Neural progenitor cell (in vitro differentiated cells): Measurements from ENCODE around the gene EPHB1. TPM values are rescaled to one million over a fixed set of nuclear protein-coding genes. Genes with fewer than 3 reads are reported as not detected.

Experiments
- DNase-seq: peaks from one replicate; pipeline ENCODE4 v3.0.0-alpha.2; 2016; ENCODE audit warnings: low spot score
- H2AFZ ChIP-seq: fragments of 200-600 bp; sonication (generic); replicated peaks from 2 replicates; pipeline ENCODE4 v1.6.1; 2016; ENCODE audit warnings: antibody characterized with exemption
- H3F3A ChIP-seq: fragments of 200-600 bp; sonication (generic); 2 replicates; pipeline ENCODE4 v1.6.1; 2016; ENCODE audit warnings: antibody characterized with exemption, low read depth
- H3K27ac ChIP-seq: fragments of 200-600 bp; sonication (generic); 2 replicates; pipeline ENCODE4 v1.5.1; 2016; ENCODE audit warnings: mild to moderate bottlenecking
- H3K27me3 ChIP-seq: fragments of 200-600 bp; sonication (generic); 2 replicates; pipeline ENCODE4 v1.6.1; 2016; ENCODE audit warnings: mild to moderate bottlenecking, moderate library complexity
- H3K36me3 ChIP-seq: fragments of 200-600 bp; sonication (generic); 2 replicates; pipeline ENCODE4 v1.5.1; 2016
- H3K4me1 ChIP-seq: fragments of 200-600 bp; sonication (generic); 2 replicates; pipeline ENCODE4 v1.6.1; 2016; ENCODE audit warnings: mixed run types
- H3K4me2 ChIP-seq: fragments of 200-600 bp; sonication (generic); 2 replicates; pipeline ENCODE4 v1.6.1; 2016
- H3K4me3 ChIP-seq: fragments of 200-600 bp; sonication (generic); 2 replicates; pipeline ENCODE4 v1.5.1; 2016
- H3K79me2 ChIP-seq: fragments of 200-600 bp; sonication (generic); 2 replicates; pipeline ENCODE4 v1.6.1; 2016; ENCODE audit warnings: low read depth
- H3K9ac ChIP-seq: fragments of 200-600 bp; sonication (generic); 2 replicates; pipeline ENCODE4 v1.6.1; 2016
- H3K9me3 ChIP-seq: fragments of 200-600 bp; sonication (generic); 2 replicates; pipeline ENCODE4 v1.5.1; 2016; ENCODE audit warnings: low read depth
- H4K20me1 ChIP-seq: fragments of 200-600 bp; sonication (generic); 2 replicates; pipeline ENCODE4 v1.6.1; 2016; ENCODE audit warnings: low read depth
- H3K27ac Mint-ChIP-seq: 3 replicates; pipeline ENCODE4 v1.8.0; 2021; ENCODE audit warnings: mixed read lengths
- H3K27me3 Mint-ChIP-seq: 2 replicates; pipeline ENCODE4 v1.8.0; 2022; ENCODE audit warnings: low read depth, mild to moderate bottlenecking, inconsistent platforms, moderate library complexity, mixed read lengths; ENCODE audit not compliant: insufficient read depth
- H3K36me3 Mint-ChIP-seq: 3 replicates; pipeline ENCODE4 v1.8.0; 2021; ENCODE audit warnings: mixed read lengths
- H3K4me1 Mint-ChIP-seq: 3 replicates; pipeline ENCODE4 v1.8.0; 2021; ENCODE audit warnings: mixed read lengths
- H3K4me3 Mint-ChIP-seq: 3 replicates; pipeline ENCODE4 v1.8.0; 2021; ENCODE audit warnings: mild to moderate bottlenecking, moderate library complexity, mixed read lengths
- H3K9me3 Mint-ChIP-seq: 3 replicates; pipeline ENCODE4 v1.8.0; 2020; ENCODE audit warnings: mixed read lengths
- EZH2 ChIP-seq: fragments of 200-600 bp; sonication (generic); IDR thresholded peaks from 2 replicates; pipeline ENCODE4 v1.6.1; 2017; ENCODE audit warnings: antibody characterized with exemption, mild to moderate bottlenecking, moderate library complexity
- EZH2phosphoT487 ChIP-seq: fragments of 200-600 bp; sonication (generic); IDR thresholded peaks from 2 replicates; pipeline ENCODE4 v1.6.1; 2017; ENCODE audit warnings: antibody characterized with exemption
- total RNA-seq: library from RNA; depleted of rRNA; stranded (reverse); fragments of >200 nt; gene quantifications from 2 replicates; pipeline ENCODE4 v1.2.3, GENCODE V29; 2015; ENCODE audit warnings: low replicate concordance
- TF ChIP-seq, protein P1 (sequence below): fragments of 200-600 bp; sonication (generic); IDR thresholded peaks from 2 replicates; pipeline ENCODE4 v1.5.1; 2017; ENCODE audit warnings: antibody characterized with exemption, mild to moderate bottlenecking

EPHB1 gene
- total RNA-seq, 1 donor from 2014 or later, result 9.1 TPM

DNA sequence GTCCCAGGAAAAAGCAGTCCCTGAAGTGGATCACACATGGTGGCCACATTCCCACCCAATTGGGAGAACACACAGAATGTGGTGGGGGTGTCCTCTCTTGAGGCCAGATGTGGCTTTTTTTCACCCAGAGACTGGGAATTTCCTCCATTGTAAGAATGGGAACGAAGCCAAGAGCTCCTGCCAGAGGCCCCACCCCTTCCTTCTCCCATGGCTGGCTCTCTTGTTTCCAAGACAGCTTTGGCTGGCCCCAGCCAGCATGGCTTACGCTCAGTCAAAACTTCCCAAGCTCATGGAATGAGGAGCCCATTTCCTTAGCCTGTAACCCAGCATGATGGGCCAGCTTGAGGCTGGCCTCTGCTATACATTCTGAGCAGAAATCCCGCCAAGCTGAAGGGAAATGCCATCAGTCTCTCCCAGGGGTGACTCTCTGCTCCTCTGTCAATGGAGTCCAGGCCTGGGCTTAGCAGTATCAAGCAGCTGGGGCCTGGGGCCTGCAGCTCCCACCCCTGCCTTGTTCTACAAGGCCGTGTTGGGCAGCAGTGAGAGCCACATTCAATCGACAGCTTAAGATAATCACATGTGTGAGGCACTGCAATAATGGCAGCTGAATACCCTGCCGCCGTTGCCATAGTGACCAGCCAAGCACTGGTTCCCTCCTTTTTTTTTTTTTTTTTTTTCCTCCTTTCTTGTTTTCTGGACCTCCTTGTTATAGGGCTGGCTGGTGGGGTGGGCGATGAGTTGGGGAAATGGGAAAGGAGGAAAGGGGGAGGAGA is 142.4 kb downstream of the EPHB1 start:
- peaks cover 1% of the 10 kb centered on the region for H3K36me3 Mint-ChIP-seq
- no peaks in the 10 kb centered on the region for H3K79me2 ChIP-seq
- no peak overlapping the region for H3K9ac ChIP-seq
- peak overlapping the region; percentile 68 for H3K4me2 ChIP-seq
- peak overlapping the region; percentile 82 for H3K27ac Mint-ChIP-seq
- H3K9me3 ChIP-seq, result no peaks in the 10 kb centered on the region
- peak; percentile 97 for DNase-seq
- peaks cover 2% of the 10 kb centered on the region for H3K9me3 Mint-ChIP-seq
- H3F3A ChIP-seq, result peaks cover 32% of the 10 kb centered on the region
- peak overlapping the region; percentile 72 for H3K4me3 Mint-ChIP-seq
- peaks cover 58% of the 10 kb centered on the region for H3K4me1 ChIP-seq
- no peak for TF ChIP-seq EZH2phosphoT487
- peak; percentile 27 for TF ChIP-seq EZH2
- TF ChIP-seq, protein P1, sequence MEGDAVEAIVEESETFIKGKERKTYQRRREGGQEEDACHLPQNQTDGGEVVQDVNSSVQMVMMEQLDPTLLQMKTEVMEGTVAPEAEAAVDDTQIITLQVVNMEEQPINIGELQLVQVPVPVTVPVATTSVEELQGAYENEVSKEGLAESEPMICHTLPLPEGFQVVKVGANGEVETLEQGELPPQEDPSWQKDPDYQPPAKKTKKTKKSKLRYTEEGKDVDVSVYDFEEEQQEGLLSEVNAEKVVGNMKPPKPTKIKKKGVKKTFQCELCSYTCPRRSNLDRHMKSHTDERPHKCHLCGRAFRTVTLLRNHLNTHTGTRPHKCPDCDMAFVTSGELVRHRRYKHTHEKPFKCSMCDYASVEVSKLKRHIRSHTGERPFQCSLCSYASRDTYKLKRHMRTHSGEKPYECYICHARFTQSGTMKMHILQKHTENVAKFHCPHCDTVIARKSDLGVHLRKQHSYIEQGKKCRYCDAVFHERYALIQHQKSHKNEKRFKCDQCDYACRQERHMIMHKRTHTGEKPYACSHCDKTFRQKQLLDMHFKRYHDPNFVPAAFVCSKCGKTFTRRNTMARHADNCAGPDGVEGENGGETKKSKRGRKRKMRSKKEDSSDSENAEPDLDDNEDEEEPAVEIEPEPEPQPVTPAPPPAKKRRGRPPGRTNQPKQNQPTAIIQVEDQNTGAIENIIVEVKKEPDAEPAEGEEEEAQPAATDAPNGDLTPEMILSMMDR, result no peak
- peaks cover 56% of the 10 kb centered on the region for H3K4me1 Mint-ChIP-seq
- peaks cover 11% of the 10 kb centered on the region for H4K20me1 ChIP-seq
- H3K27me3 Mint-ChIP-seq, result peaks cover 29% of the 10 kb centered on the region
- H3K36me3 ChIP-seq, result no peaks in the 10 kb centered on the region
- peak overlapping the region; percentile 95 for H3K27ac ChIP-seq
- no peaks in the 10 kb centered on the region for H3K27me3 ChIP-seq
- H2AFZ ChIP-seq, result peak overlapping the region; percentile 66
- H3K4me3 ChIP-seq, result peak overlapping the region; percentile 25

DNA sequence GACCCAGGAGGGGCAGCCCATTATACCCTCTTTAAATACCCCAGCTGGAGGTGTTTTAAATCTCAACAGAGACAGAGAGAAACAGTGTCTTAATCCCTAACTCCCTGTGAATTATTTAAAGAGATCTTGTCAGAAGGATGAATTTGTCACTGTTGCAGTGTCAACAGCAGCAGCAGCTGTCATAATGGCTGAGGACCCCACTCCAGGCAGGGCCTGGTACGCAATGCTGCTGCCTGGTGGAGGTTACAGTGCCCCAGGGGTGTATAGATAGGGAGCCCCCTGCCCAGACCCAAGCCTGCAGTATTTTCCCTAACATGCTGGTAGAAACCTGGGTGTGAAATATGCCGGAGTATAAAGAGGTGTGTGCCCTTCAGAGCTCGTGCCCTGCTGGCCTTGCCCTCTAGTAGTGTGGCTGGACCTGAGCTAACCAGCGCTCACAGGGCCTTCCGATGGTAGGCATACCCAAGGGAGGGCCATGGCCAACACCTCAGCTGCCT is 143.0 kb downstream of the EPHB1 start:
- no peak for TF ChIP-seq EZH2
- peak; percentile 67 for TF ChIP-seq EZH2phosphoT487
- TF ChIP-seq, protein P1, result no peak
- no peaks in the 10 kb centered on the region for H3K9me3 ChIP-seq
- peaks cover 32% of the 10 kb centered on the region for H3F3A ChIP-seq
- Mint-ChIP-seq H3K27ac (peak overlapping the region; percentile 97), H3K4me3 (peak overlapping the region; percentile 72), H3K4me1 (peaks cover 56% of the 10 kb centered on the region), H3K36me3 (peaks cover 1% of the 10 kb centered on the region), H3K27me3 (peaks cover 28% of the 10 kb centered on the region), H3K9me3 (peaks cover 2% of the 10 kb centered on the region)
- no peaks in the 10 kb centered on the region for H3K36me3 ChIP-seq
- no peaks in the 10 kb centered on the region for H3K79me2 ChIP-seq
- no peak overlapping the region for H3K9ac ChIP-seq
- H3K4me3 ChIP-seq, result peak overlapping the region; percentile 29
- H3K27me3 ChIP-seq, result no peaks in the 10 kb centered on the region
- H3K4me2 ChIP-seq, result peak overlapping the region; percentile 79
- no peak for DNase-seq
- H4K20me1 ChIP-seq, result peaks cover 11% of the 10 kb centered on the region
- no peak overlapping the region for H2AFZ ChIP-seq
- H3K4me1 ChIP-seq, result peaks cover 58% of the 10 kb centered on the region
- H3K27ac ChIP-seq, result peak overlapping the region; percentile 95

DNA sequence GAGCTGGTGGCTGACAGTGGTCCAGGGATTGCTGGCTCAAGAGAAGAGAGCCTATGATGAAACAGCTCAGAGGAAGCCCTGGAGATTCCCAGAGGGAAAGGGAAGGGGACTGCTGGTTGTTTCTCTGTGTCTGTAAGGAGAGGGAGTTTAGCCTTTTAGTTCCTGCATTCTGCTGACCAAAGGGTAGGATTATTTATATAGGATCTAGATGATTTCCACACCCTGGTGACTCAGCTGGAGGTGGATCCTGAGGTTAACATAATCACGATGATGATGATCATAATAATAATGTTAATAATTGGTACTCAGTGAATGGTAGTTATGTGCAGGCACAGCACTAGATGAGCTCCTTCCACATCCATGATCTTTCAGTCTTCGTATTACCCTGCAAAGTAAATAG is 144.9 kb downstream of the EPHB1 start:
- no peaks in the 10 kb centered on the region for H3K27me3 ChIP-seq
- H4K20me1 ChIP-seq, result peaks cover 11% of the 10 kb centered on the region
- H3K4me1 ChIP-seq, result peaks cover 48% of the 10 kb centered on the region
- Mint-ChIP-seq H3K9me3 (peaks cover 2% of the 10 kb centered on the region), H3K4me3 (no peak overlapping the region), H3K4me1 (peaks cover 47% of the 10 kb centered on the region), H3K27me3 (peaks cover 25% of the 10 kb centered on the region), H3K36me3 (peaks cover 2% of the 10 kb centered on the region), H3K27ac (no peak overlapping the region)
- TF ChIP-seq EZH2, result no peak
- no peak for TF ChIP-seq EZH2phosphoT487
- TF ChIP-seq, protein P1, result no peak
- H3K36me3 ChIP-seq, result no peaks in the 10 kb centered on the region
- H3K9me3 ChIP-seq, result no peaks in the 10 kb centered on the region
- no peak overlapping the region for H3K4me3 ChIP-seq
- no peak overlapping the region for H3K27ac ChIP-seq
- peaks cover 32% of the 10 kb centered on the region for H3F3A ChIP-seq
- DNase-seq, result no peak
- H3K4me2 ChIP-seq, result no peak overlapping the region
- no peak overlapping the region for H3K9ac ChIP-seq
- H2AFZ ChIP-seq, result no peak overlapping the region
- no peaks in the 10 kb centered on the region for H3K79me2 ChIP-seq
